LNCaP clone FGC (cell line): ENCODE measurements around the gene MTHFD1.
A peak's percentile ranks its signal among the peaks of the same experiment; 100 is the strongest.

Source experiments
- DNase-seq: peaks from one replicate; pipeline ENCODE4 v3.0.0-alpha.2; 2011; ENCODE audit warnings: low read depth
- H3K4me3 ChIP-seq: 2 replicates; pipeline ENCODE4 v1.5.1; 2011; ENCODE audit warnings: mild to moderate bottlenecking, low read depth, low read length, control low read depth
- CTCF ChIP-seq: IDR thresholded peaks from 2 replicates; pipeline ENCODE4 v1.5.1; 2012; ENCODE audit warnings: mild to moderate bottlenecking; ENCODE audit not compliant: control insufficient read depth, insufficient read depth; ENCODE audit errors: extremely low read depth

Gene MTHFD1

GRCh38 chr14:64387782-64388532, at the start of gene MTHFD1:
MTHFD1 (plus strand) TSS chr14:64388353; CDS start chr14:64388428, 75 bp downstream.
- no peak for TF ChIP-seq CTCF
- DNase-seq, result peak; percentile 99

GRCh38 chr14:64338616-64339316, 49.4 kb upstream of the MTHFD1 start:
- TF ChIP-seq CTCF, result no peak
- DNase-seq, result peak; percentile 97
- H3K4me3 ChIP-seq, result peak overlapping the region; percentile 85

More at GRCh38 chr14:64387782-64388532, at the start of gene MTHFD1:
- H3K4me3 ChIP-seq, result peak within 1 kb of the TSS; percentile 89

GRCh38 chr14:64340560-64341196, 47.5 kb upstream of the MTHFD1 start:
- H3K4me3 ChIP-seq, result no peak overlapping the region

GRCh38 chr14:64347748-64348147, 40.4 kb upstream of the MTHFD1 start:
- DNase-seq, result no peak
- H3K4me3 ChIP-seq, result no peak overlapping the region
- no peak for TF ChIP-seq CTCF

More at GRCh38 chr14:64340560-64341196, 47.5 kb upstream of the MTHFD1 start:
- TF ChIP-seq CTCF, result no peak
- DNase-seq, result no peak

GRCh38 chr14:64349741-64350490, 38.2 kb upstream of the MTHFD1 start:
- no peak for DNase-seq
- no peak overlapping the region for H3K4me3 ChIP-seq
- TF ChIP-seq CTCF, result no peak

- no peak for TF ChIP-seq CTCF
- no peak overlapping the region for H3K4me3 ChIP-seq
- DNase-seq, result no peak
Measured at GRCh38 chr14:64363265-64363846, 24.8 kb upstream of the MTHFD1 start.
